NCI-H1694 treated with DMSO at 0.1 percent for 48 hours (cell line): ENCODE results near the gene SURF2.
"Not testable (repeated sequence)": the region's sequence is repeated elsewhere in the genome, so short reads cannot be mapped to it uniquely, and the experiment has no call there.

Experiments used
- DNase-seq: peaks from one replicate; lab custom pipeline; 2025; lab: John Stamatoyannopoulos, UW

The SURF2 gene

GRCh38 chr9:133356391-133357091, at the start of gene SURF2, which contains the start of gene SURF1:
TSS of gene SURF2 (plus strand) at chr9:133356550. CDS start at chr9:133356593, 43 bp downstream.
TSS of gene SURF1 (minus strand) at chr9:133356487. CDS start at chr9:133356453, 34 bp downstream.
- DNase-seq, result peak; percentile 30

- no peak for DNase-seq
These were observed 49.0 kb upstream of the SURF2 start for GRCh38 chr9:133307301-133307700.

GRCh38 chr9:133309608-133310007, 46.7 kb upstream of the SURF2 start:
- no peak for DNase-seq

DNA sequence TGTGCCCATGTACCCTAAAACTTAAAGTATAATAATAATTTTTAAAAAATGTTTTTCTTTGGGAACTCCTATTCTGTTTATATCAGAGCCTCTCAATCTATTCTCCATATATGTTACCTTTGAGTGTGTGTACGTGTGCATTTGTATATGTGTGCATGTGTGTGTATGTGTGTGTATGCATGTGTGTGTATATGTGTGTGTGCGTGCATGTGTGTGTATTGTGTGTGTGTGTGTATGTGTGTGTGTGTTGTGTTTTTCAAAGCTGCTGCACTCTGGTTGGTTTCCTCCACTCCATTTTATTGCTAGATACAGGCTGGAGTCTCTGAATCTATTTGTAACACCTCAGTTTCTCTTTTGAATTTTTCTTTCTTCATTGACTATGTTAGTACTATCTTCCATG, 40.4 kb upstream of the SURF2 start:
- no peak for DNase-seq

DNA sequence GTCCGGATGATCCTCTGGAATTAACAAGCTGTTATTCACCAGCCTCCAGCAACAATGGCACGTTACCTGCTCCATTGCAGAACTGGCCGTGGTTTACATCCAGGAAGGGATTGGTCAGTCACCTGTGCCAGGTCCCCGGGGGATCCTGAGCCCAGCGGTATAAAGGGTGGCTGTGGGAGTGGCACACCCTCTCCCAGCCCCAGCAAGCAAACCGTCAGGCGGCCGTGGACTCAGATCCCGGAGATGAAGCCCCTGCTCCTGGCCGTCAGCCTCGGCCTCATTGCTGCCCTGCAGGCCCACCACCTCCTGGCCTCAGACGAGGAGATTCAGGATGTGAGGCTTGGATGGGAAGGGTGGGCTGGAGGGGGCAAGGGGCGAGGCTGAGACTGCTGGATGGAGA, 38.8 kb upstream of the SURF2 start:
- DNase-seq, result not testable (repeated sequence)

- no peak for DNase-seq
These were observed 35.9 kb upstream of the SURF2 start for GRCh38 chr9:133320421-133320881.

- no peak for DNase-seq
These were observed 34.9 kb upstream of the SURF2 start for GRCh38 chr9:133321411-133321935.

DNA sequence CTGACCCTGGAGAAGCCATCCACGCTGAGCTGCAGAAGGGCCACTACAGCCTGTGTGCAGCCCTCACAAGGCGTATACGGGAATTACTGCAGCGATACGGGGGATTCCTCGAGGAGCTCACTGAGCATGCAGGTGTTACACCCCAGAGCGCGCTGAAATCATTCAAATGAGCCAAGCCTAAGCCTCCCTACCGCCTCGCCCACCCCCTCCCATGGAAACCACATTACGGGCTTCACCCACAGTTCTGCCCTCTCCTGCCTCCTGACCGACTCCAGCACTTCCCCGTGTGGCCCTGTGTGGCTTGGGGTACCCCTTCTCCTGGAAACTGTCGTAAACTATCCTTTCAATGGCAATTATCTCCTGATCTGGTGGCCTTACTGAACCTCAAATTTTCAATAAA, 33.6 kb upstream of the SURF2 start:
- no peak for DNase-seq

- DNase-seq, result no peak
These were observed 33.1 kb upstream of the SURF2 start for GRCh38 chr9:133323211-133323610.

DNA sequence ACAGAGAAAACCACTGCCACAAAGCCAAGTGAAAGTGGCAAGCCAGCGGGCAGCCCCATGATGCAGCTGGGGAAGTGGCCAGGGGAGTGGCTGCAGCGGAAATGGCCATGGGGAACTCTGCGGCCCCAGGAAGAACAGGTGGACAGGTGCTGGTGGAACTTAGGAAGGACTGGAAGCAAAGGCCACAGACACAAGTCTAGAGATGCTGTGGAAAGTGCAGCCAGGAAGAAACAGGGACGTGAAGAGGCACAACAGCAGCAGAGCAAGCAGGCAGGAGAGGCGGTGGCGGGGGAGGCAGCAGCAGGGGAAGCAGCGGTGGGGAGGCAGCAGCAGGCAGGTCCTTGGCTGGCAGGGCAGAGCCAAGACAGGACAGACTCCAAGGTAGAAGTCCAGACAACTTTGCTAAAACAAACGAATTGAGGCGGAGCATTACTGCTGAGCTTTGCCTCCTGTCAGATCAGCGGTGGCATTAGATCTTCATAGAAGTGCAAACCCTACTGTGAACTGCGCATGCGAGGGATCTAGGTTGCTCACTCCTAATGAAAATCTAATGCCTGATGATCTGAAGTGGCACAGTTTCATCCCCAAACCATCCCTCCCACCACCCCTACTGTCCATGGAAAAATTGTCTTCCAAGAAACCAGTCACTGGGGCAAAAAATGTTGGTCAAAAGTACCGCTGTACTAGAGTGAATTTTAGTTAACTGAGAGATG, 32.2 kb upstream of the SURF2 start:
- no peak for DNase-seq

DNA sequence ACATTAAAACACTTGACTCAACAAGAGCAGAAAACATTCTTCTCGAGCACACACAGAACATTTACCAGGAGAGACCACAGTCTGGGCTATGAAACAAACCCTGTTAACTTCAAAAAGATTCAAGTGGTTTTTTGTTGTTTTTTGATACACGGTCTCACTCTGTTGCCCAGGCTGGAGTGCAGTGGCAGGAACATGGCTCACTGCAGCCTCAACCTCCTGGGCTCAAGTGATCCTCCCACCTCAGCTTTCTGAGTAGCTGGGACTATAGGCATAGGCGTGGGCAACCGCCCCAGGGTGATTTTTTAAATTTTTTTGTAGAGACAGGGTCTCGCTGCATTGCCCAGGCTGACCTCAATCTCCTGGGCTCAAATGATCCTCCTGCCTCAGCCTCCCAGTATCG, 29.3 kb upstream of the SURF2 start:
- DNase-seq, result not testable (repeated sequence)

- DNase-seq, result no peak
These were observed 28.4 kb upstream of the SURF2 start for GRCh38 chr9:133327834-133328484.

DNA sequence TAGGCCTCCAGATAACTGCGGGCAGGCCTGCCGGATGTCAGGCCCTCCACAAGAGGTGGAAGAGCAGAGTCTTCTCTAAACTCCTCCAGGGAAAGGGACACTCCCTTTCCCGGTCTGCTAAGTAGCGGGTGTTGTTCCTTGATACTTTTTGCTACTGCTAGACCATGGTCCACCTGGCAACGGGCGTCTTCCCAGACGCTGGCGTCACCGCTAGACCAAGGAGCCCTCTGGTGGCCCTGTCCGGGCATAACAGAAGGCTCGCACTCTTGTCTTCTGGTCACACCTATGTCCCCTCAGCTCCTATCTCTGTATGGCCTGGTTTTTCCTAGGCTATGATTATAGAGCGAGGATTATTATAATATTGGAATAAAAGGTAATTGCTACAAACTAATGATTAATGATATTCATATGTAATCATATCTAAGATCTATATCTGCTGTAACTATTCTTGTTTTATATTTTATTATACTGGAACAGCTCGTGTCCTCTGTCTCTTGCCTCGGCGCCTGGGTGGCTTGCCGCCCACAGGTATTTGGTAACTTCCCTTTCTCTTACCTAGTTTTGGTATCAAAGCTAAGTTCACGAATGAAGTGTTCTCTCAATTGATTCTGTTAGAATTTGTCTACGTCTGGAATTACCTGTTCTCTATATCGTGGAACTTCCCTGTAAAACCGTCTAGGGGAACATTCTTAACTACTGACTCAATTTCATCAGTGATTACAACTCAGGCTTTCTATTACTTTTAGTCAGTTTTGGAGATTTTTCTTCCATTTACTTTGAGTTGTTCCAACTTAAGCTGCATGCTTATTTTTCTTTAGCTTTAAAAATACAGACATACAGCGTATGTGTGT, 26.8 kb upstream of the SURF2 start:
- DNase-seq, result not testable (repeated sequence)

DNA sequence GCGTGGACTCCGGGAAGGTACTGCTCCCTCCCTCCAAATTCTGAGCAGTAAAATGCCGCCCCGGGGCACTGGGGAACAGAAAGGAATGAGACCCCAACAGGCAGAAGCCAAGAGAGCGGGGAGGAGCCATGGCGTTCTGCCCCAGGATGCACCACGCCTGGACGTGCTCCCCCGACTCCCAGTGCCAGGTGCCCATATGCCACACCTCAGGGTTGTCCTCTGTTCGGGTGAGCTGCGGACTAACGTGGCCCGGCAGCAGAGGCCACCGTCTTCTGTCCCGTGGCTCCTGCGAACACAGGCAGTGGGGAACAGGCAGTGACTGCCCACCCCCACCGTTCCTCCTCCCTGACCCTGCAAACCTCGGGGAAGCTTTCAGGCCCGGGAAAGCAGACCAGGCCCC, 25.1 kb upstream of the SURF2 start:
- no peak for DNase-seq

GRCh38 chr9:133331641-133332380, 24.5 kb upstream of the SURF2 start:
- no peak for DNase-seq

- DNase-seq, result no peak
These were observed 24.0 kb upstream of the SURF2 start for GRCh38 chr9:133332381-133332730.

GRCh38 chr9:133333011-133333410, 23.3 kb upstream of the SURF2 start:
- DNase-seq, result no peak

GRCh38 chr9:133333566-133333965, 22.8 kb upstream of the SURF2 start:
- no peak for DNase-seq

DNA sequence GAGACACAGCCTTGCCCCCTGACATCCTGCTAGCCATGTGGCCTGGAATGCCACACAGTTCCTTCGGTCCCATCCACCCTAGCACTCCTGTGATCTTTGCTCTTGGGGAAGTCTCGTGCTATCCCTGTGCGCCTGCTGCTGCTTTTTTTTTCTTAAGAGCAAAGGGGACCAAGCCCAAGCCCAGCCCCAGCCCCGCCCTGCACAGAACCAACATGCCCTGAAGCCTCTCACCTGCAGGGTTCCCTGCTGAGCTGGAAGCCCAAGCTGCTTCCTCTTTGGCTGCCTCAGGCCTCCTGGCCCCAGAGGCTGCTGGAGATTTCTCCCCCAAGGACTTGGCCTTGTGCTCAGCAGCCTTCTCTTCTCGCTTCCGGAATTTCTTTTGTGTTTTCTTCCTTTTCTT, 22.2 kb upstream of the SURF2 start:
- DNase-seq, result no peak

DNA sequence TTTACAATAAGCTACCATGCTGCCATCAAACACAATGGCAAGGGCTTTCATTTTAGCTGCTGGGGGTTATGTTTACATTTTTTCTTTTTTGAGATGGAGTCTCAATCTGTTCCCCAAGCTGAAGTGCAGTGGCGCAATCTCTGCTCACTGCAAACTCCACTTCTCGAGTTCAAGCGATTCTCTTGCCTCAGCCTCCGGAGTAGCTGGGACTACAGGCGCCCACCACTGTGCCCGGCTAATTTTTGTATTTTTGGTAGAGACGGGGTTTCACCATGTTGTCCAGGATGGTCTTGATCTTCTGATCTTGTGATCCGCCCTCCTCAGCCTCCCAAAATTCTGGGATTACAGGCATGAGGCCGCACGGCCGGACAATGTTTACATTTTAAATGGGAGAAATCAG, 21.5 kb upstream of the SURF2 start:
- not testable (repeated sequence) for DNase-seq
